HG03196 (cell line): Measurements from ENCODE around the gene NUDT14.

ENCODE experiments used
- ATAC-seq: cut with Tn5 transposase; IDR thresholded peaks from one replicate; pipeline ENCODE4 v1.9.1; 2021; ENCODE audit not compliant: unreplicated experiment

Gene NUDT14

DNA sequence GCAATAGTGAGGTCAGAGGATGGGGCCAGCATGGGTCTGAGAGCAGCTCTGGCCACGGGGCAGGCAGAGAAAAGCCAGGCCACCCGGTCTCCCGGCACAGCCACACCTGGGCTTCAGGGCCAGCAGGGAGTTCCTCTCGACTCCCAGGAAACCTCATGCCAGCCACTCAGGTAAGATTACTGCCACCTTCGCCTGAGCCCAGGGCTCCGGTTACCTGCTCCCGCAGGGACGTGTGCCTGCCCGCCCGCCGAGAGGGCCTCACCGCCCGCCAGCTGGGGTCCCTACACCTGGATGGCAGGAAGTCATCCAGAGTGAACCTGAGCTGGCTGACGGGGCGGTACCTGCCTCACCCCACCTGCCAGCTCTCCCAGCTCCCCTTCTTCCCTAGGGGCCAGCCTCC, 19.8 kb downstream of the NUDT14 start:
- no peak for ATAC-seq

DNA sequence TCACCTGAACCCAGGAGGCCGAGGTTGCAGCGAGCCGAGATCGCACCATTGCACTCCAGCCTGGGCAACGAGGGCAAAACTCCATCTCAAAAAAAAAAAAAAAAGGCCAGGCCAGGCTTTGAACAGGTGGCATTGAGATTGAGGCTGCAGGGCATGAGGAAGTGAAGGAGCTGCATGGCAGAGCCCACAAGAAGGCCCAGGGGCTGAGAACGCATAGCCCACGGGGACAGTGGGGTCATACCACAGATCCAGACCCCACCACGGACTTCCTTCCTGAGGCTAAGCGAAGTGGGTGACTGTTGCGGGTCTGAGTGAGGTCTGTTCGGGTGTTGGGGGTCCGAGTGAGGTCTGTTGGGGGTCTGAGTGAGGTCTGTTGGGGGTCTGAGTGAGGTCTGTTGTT, 20.3 kb downstream of the NUDT14 start:
- no peak for ATAC-seq

DNA sequence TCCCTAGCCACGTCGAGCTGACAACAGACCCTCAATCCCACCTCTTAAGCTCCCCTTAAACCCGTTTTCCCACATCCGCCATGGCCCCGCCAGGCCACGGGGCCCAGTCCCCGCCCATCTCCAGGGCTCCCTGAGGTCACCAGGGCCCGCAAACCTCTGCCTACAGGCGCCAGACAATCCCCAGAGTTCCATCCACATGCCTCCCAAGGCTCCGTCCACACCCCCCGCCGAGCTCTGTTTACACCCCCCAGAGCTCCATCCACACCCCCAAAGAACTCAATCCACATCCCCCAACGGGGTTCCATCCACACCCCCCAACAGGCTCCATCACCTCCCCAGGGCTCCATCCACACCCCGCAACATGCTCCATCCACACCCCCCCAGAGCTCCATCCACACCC, 21.8 kb downstream of the NUDT14 start:
- no peak for ATAC-seq

DNA sequence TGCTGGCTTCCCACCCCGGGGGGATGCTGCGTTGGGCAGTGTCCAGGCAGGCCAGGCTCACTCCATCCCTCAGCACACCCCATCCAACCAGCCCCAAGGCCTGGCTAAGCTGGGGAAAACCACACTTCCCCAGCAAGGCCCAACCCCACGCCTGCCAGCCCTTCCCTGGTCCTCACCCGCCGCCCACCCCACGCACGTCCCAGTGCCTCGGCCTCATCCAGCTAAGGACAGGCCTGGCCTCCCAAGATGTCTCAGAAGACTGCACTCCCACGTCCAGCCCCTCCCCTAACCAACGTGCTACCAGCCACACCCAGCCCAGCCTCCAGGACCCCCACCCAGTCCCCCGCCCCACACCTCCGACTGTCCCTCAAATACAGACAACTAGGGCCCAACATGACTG, 22.3 kb downstream of the NUDT14 start:
- no peak for ATAC-seq

DNA sequence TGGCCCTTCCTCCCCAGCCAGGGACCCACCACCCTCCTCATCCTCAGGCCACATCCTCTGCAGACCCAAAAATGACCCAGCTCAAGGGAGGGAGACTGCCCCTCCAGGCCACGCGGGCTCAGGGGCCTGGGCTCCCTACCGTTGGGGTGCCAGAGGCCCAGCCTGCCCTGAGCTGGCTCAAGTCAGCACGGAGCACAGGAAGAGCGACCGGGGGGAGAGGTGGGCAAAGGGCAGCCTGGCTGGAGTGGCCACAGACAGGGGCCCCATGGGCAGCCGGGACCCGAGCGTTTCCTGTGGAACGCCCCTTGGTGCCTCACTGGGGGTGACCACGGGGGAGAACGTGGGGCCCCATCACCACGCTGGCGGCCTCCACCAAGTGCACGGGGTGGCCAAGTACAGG, 23.2 kb downstream of the NUDT14 start:
- no peak for ATAC-seq

DNA sequence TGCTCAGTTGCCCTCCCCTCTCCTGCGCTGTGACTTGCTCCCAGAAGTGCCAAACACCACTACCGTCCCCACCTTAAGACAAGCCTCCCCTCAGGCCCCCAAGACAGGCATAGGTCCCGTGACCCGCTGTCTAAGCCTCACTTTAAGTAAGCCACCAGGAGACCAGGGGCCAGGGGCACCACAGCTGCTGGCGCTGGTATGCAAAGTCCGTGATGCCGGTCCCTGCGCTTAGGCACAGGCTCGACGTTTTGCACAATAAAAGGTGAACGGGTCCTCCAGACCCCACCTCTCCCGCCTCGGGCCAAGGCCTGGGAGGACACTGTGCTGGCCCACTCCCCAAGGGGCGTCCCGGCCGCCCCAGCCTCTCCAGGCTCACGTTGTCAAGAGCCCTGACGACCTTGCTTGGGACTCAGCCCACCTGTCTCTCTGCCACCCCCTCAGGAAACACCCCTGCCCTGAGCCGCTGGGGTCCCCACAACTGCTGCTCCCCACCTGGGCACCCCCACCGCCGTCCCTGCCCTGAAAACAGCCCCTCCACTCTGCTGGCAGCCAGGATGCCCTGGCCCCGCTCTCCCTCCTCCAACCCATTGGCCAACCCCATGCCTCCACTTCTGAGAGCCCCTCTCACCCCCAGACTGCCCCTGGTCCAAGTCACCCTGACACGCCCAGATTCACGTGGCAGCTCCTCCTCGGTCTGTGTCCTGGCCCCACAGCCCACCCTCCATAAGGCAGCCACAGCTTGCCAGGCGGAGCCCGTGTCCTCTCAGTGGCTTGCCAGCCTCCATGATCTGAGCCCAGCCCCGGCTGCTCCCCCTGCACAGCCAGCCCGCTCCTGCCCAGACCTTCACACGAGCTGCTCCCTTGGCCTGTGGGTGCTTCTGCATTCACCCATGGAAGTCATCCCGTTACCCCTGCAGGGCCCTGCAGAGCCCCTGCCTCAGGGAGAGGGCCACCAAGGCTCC, 24.4 kb downstream of the NUDT14 start:
- no peak for ATAC-seq

DNA sequence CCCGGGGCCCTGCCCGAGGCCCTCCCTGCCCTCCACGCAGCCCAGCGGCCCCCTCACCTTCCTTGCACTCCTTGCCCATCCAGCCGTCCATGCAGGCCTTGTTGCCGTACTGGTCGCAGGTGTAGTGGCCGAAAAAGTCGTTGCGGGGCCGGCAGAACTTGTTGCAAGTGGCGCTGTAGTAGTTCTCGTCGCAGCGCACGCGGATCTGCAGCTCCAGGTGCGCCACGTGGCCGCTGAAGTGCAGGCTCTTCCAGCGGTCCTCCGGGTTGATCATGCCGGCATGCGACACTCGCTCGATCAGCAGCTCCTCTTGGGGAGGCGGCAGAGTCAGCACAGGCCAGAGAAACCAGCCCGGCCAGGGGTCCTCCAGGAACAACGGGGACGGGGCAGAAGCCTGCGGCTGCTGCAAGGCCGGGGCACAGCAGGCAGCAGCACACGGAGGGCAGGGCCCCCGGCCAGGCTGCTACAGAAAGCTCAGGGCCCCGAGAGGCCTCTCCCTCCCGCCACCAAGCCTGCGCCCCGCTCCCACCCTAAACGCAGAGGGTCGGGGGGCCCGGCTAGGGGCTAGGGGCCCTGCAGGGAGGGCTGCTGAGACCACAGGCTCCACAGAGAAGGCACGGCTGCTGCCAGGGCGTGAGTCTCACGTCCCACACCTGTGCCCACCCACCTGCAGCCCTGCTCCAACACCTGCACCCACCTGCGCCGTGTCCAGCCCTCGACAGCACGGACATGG, 25.3 kb downstream of the NUDT14 start:
- ATAC-seq: no peak

DNA sequence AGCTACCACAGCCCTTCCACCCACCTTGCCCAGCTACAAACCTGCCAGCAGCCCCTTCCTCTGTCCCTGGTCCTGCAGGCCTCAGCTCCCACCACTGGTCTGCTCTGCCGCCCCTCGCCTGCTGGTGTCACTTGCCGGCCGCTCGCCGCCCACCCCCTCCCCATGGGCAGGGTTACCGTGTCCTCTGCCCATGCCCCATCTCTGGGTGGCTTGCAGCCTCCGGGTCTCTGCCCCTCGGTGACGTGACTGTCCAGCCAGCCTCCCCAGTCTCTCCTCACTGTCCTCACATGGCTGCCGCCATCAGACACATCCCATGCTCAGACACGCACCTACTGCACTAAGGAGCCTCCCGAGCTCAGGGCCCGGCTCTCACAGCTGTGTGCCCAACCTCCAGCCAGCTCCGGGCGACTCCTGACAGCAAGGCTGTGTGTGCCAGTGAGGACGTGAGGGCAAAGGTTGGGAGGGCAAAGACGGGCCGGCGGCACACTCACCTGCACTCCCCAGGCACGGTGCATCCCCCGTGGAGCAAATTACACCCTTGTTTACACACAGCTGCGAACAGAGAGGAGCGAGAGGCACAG, 26.0 kb downstream of the NUDT14 start:
- no peak for ATAC-seq

DNA sequence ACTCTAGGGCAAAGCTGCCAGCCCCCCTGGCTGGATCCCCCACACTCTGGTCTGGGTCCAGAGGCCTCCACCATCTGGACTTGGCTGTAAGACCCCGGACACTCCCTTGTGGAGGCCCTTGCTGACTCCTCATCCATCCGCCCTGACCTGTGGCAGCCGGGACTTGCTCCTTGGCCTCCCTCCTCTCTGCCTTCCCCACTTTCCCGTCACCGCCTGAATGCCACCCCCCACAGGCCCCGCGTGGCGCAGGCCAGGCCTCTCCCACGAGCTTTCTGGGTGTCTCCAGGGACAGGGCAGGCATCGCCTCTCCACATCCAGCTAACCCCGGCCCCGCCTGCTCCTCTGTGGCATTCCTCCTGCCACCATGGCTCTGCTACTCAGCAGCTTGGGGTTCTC, 26.6 kb downstream of the NUDT14 start:
- no peak for ATAC-seq

DNA sequence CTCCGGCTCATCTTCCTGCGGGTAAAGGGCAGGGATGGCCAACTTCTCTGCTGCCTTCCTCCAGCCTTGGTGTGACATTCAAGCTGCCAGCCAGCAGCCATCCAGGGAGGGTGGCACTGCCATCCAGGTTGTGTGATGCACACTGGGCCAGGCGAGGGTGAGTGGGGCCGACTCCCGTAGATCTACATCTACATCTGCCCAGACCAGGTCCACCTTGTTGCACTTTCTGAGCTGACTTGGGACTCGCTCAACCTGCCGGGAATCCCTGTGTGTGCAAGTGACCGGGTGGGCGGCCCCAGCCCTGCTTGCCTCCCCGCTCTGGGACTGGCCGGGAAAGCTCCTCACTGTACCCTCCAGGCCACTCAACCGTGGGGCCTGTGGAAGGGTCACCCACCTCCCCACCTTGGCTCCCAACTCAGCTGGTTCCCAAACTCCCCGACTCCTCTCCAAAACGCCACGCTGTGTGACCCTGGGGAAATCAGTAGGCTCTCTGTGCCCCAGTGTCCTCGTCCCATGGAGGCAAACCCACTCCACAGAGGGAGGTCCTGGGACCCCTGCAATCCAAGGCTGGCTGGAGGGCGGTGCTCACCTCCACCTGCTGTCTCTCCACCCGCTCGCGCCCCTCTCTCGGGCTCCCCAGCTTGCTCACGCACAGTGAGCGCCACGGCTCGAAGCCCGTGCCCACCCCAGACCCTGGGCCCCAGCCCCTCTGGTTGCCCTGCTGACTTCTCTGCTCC, 27.2 kb downstream of the NUDT14 start:
- ATAC-seq: no peak

DNA sequence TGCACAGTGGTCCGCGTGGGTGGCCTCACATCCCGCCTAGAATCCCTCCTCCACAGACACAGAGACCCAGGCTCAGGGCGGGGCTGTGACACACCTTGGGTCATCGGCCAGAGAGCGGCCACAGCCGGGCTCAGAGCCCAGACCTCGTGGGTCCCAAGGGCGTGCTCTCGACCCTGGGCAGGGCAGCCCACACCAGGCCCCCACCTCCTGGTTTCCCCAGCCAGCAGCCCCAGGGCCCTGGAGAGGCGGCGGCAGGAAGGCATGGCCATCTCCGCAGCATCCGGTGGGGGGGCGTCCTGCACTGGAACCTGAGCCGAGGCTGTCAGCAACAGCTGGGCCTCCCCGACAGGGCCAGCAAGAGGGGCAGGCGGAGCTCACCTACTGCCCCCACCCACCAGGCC, 27.8 kb downstream of the NUDT14 start:
- ATAC-seq: no peak

DNA sequence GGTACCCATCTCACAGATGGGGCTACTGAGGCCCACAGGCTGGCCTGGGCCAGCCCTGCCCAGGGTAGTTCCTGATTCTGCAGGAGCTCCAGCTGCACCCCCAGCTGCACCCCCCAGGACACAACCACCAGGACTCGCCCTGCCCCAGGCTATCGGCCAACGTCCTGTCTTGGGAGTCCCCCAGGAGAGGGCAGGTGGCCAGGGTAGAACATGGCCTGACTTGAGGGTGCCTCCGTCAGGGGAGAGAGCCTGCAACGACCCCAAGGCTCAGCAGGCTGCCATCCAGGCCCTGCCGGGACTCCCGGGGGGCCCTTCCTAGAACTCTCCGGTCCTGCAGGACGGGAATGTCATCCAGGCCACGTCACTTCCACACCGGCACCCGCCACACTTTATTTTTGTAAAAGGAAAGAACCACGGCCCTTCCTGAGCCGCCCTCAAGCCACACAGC, 28.3 kb downstream of the NUDT14 start:
- ATAC-seq: no peak

DNA sequence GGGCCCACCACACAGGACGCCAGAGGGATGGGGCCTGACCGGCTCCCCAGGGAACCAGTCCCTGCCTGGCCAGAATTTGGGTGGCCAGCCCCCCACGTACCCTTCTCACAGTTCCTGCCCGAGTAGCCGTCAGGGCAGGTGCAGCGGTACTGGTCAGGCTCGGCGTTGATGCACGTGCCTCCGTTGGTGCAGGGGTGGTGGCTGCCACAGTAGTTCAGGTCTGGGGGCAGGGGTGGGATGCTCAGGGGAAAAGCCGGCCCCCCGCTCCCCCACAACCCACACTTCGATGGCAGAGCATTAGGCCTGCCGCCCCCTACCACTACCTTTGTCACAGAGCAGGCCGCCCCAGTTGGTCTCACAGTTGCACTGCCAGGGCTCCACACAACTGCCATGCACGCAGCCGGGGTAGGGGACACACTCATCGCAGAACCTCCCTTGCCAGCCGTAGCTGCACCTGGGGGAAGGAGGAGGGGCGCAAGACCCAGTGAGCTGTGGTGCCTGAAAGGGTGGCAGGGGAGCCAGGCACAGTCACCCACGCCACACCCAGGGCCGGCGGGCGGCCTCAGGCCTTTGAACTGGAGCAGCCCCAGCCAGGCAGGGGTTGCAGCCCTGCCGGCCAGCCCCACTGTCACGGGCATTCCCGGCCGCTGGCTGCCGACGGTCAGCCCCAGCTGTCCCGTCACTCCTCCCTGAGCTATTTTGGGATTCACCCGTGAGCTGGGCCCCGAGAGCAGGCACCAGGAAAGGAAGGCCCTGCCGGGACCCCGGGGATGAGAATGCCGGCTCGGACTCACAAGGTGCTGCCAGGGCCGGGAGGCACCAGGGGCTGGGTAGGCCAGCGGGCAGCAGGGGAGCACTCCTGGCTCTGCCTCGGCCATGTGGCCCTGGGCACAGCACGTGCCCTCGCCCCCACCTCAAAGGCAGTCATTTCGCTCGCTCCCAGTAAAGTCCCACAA, 29.0 kb downstream of the NUDT14 start:
- no peak for ATAC-seq

DNA sequence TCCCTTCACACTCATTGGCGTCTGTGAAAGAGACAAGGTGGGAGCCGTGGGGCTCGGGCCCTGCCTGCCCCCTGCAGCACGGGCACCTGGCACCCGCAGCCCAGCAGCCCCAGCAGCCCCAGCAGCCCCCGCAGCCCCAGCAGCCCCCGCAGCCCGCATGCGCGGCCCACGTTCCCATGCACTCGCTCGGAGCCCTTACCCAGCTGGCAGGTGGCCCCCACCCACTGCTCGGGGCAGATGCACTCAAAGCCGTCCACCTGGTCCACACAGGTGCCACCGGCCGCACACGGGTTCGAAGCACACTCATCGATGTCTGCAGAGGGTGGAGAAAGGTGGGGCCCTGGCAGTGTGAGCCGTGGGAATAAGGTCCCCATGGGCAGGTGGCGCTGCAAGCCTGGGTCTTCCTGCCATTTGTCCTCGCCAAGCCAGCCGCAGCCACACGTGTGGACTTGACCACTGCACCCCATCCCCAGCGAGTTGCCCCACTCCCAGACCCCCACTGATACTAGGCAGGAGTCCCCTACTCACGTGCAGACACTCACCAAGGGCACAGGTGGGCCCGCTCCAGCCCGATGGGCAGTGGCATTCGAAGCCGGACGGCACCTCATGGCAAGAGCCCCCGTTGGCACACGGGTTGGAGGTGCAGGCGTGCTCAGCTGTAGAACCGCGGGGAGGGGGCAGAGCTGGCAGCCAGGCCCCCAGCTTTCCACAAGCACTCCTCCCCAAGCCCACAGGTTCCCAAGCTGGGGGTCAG, 29.9 kb downstream of the NUDT14 start:
- ATAC-seq: no peak

DNA sequence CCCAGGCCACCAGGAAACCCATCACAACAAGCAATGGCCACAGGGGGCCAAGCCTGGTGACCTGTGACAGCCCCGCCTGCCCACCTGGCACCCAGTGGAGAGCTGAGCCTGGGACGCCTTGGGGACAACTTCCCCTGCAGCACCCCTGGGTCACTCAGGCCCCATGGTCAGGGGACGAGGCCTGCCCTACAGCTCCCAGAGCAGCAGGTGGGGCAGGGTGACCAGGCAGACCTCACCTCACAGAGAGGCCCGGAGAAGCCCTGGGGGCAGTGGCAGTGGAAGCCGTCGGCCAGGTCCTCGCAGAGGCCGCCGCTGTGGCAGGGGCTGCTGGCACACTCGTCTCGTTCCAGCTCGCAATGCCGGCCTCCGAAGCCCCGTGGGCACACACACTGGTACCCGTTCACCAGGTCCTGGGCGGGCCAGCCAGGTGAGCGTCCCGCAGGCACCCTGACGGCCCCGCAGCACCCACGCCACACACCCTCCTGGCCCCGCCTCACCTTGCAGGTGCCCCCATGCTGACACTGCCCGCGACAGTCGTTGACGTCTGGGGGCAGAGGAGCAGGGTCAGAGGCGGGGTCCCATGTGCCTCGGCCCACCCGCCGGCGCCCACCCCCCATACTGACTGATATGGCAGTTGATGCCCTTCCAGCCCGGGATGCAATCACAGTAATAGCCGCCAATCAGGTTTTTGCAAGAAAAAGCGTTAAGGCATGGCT, 30.6 kb downstream of the NUDT14 start:
- no peak for ATAC-seq

DNA sequence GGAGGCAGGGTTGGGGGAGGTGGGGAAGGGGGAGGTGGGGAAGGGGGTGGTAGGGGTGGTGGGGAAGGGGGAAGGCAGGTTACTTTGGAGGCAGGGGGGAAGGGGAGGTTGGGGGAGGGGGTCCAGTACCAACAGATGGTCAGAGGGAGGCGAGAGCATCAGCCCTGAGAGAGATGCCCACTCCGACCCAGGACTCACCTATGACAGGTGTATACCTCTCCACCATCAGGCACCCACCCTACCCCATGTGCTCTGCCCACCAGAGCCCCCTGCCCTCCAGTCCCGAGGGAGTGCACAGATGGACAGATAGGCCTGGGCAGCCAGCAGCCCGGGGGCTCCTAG, 31.1 kb downstream of the NUDT14 start:
- no peak for ATAC-seq

DNA sequence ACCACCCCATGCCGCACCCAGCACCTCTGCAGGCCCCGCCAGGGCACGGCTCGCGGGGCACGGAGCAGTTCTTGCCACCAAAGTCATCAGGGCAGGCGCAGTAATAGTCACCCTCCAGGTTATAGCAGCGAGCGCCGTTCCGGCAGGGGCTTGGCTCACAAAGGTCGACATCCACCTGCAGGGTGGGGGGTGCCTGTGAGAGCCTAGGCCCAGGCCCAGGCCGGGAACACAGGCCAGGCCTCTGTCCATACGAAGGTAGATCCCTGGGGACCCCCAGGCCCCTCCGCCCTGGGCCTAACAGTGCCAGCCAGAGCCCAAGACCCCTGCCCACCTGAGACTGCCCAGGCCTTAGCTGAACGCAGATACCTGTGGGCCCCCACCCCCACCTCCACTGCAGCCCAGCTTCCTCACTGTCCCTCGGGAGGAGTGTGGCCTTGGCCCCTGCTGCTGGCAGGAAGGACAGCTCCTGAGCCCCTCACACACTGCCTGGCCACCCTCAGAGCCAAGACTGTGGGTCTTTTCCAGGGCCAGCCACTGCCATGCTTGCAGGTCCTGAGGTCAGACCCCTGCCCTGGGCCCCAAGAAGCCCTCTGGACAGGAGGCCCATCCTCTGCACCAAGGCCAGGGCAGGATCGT, 31.8 kb downstream of the NUDT14 start:
- ATAC-seq: no peak

DNA sequence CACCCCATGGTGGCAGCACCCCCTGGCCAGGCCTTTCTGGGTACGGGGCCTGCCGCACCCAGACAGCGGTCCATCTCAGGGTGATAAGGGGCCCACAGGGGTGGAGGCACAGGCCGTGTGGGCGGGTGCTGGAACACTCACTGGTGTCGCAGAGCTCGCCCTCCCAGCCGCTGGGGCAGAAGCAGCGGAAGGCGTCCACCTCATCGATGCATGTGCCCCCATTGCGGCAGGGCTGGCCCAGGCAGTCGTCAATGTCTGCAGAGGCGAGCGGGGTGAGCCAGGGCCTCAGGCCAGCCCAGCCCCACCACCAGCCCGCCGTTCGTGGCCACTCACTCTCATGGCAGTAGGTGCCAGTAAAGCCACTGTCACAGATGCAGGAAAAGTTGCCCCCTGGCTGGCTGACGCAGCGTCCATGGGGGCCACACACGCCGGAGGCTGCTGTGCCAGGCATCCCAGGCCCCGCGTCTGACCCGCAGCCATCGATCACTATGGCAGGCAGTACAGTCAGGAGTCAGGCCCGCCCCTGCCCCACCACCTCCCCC, 32.4 kb downstream of the NUDT14 start:
- ATAC-seq: no peak
